Measurements from ENCODE around the gene CZIB.
"Not testable (repeated sequence)": the region's sequence is repeated elsewhere in the genome, so short reads cannot be mapped to it uniquely, and the experiment has no call there.

Gene CZIB

GRCh38 chr1:53188099-53188498 lies 32.3 kb downstream of the CZIB start:
- DNase-seq (ENCODE audit: low spot score), result no peak

DNA sequence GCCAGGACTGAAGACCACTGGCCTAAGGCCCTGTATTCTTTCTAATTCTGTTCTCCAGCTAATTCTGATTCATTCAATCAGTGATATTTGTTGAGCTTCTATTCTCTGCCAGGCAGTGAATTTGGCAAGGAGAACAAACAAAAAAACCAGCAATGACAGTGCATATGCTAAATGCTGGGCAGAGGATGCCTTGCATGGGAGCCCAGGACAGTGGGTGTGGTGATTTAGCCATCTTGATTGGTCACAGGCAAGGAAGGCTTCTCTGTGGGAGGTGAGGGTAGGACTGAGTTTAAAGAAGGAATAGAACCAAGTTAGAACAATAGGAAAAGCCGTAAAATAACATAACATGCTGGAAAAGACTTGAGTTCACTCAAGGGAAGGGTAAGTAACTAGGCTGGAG lies 33.0 kb downstream of the CZIB start:
- DNase-seq (ENCODE audit: low spot score), result no peak

DNA sequence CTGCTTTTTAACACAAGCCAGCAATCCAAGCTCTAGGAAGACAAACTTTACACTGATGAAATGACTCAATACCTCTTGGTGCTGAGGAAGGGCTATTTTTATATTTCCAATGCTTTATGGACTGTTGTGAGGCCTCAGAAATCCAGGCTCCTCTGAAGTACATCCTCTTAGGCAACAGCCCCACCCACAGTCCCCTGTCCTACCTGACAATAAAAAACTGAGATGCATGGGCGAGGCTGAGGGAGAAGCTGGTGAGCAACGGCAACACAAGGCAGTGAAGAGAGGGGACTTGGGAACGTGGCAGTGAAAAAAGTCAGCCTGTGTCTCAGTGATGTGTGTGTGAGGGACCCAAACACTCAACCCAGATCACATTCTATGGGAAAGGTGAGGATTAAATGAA lies 33.9 kb downstream of the CZIB start:
- DNase-seq (ENCODE audit: low spot score), result no peak

DNA sequence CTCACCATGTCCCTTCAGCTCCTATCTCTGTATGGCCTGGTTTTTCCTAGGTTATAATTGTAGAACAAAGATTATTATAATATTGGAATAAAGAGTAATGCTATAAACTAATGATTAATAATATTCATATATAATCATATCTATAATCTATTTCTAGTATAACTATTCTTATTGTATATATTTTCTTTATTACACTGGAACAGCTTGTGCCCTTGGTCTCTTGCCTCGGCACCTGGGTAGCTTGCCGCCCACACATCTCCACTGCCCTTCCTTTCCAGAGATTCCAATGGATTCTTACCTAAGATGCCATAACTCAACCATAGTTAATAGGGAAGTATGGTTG lies 34.5 kb downstream of the CZIB start:
- not testable (repeated sequence) for DNase-seq (ENCODE audit: low spot score)

DNA sequence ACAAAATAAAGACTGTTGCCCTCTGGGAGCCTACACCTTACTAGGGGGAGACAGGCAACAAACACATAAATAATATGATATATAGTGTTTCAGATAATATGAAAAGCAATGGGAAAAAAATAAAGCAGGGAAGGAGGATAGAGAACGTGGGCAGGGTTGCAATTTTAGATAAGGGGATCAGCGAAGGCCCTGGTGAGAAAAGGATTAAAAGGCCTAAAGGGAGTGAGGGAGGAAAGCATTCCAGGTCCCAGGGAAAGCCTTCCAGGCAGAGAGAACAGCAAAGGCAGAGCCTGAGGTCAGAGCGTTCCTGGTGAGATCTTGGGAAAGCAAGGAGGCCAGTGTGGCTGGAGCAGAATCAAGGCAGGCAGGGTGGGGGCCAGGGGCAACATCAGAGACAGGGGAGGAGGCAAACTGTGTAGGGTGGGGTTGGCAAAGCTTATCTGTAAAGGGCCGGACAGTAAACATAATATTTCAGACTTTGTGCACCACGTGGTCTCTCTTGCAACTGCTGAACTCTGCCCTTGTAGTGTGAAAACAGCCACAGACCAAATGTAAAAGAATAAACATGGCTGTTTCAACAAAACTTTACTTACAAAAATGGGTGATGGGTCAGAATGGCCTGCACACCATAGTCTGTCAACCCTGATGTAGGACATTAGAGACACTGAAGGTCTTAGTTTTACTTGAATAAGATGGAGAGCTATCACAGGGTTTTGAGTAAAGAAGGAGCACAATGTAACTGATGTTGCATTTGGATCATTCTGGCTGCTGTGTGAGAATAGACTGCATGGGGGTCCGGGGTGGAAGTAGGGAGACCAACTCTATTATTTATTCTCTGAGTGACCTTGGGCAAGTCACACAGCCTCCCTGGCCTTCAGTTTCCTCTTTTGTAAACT lies 37.1 kb downstream of the CZIB start:
- DNase-seq (ENCODE audit: low spot score), result no peak

GRCh38 chr1:53182716-53183094 lies 37.7 kb downstream of the CZIB start:
- DNase-seq (ENCODE audit: low spot score), result no peak

- peak; percentile 83 for DNase-seq (ENCODE audit: low spot score)
These were observed 38.3 kb downstream of the CZIB start for GRCh38 chr1:53182111-53182593.

DNA sequence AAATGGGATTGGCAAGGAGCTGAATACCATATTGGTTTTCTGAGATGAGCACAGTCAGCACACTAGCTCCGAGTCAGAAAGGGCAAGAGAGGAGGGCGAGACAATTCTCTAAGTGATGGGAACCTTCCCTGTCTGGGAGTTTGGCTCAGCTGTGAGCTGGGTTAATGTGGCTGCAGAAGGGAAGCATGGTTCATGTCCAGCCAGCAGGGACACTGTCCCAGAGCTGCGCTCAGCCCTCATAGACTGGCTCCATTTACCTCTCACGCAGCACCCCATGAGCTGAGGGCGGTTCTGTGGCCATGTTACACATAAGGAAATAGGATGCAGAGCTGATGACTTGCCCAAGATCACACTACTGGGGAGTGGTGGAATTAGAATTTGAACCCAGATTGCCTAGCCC lies 39.5 kb downstream of the CZIB start:
- DNase-seq (ENCODE audit: low spot score), result no peak

- DNase-seq (ENCODE audit: low spot score), result no peak
These were observed 40.2 kb downstream of the CZIB start for GRCh38 chr1:53180226-53180625.

DNA sequence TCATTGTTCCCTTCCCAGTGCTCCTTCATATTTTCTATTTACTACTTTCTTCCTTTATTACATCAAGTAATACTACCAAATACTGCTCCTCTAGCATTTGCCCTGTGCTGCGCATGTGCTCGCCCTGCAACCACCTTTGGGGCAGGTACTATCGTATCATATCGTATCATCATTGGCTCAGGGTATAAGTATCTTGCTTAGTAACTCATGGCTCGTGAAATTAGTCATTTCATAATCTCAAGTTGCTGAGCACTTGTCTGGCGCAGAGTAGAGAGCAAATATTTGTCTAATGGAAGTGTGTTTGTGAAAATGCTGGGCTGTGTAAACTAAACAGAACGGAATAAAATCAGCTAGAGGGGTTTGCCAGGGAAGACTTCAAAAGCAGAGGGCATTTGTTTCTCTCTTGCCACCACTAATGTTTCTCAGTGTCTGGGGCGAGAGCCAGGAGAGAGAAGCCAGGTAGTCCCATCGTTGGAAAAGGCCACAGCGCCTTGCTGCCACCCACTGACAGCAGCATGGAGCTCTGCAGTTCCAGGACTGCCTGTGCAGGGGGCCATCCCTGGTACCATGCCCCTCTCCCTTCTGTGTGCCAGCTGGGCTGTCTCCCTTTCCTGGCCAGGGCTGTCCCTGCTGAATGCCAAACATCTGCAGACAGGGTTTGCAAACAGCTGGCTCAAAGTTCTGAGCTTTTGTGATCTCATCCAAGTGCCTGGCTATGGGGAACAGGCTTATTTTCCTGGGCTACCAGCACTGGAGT lies 43.8 kb downstream of the CZIB start:
- no peak for DNase-seq (ENCODE audit: low spot score)

DNA sequence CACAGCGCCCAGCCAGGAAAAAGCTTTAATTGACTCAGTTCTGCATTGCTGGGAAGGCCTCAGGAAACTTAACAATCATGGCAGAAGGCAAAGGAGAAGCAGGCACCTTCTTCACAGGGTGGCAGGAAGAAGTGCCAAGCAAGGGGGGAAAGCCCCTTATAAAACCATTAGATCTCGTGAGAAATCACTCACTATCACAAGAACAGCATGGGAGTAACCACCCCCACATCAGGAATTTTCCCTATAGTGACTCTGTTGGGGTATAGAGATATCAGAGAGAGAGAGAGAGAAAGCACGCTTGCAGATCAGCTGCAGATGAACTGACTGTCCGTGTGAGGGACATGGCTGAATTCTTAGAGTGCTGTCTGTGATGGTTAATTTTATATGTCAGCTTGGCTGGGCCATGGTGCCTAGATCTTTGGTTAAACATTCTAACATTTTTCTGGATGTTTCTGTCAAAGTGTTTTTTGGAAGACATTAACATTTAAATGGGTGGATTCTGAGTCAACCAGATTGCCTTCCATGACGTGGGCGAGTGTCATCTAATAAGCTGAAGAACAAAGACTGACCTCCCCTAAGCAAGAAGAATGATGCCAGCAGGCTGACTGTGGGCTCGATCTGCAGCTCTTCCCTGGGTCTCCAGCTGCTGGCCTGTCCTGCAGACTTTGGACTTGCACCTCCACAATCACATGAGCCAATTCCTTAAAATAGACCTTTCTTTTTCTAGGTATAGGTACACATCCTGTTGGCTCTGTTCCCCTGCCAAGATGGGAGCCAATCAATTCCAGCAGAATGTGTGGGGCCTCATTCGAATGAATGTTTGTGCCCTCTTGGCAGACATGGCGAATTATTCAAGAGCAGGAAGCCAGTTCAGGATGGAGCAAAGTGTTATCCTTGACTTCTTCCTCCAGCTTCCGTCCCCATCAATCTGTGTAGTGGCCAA lies 45.2 kb downstream of the CZIB start:
- DNase-seq (ENCODE audit: low spot score), result peak; percentile 37

GRCh38 chr1:53172426-53173128 lies 47.9 kb downstream of the CZIB start:
- DNase-seq (ENCODE audit: low spot score), result peak; percentile 36

- DNase-seq (ENCODE audit: low spot score), result peak; percentile 18
These were observed 53.5 kb downstream of the CZIB start for GRCh38 chr1:53166912-53167311.

- DNase-seq (ENCODE audit: low spot score), result peak; percentile 25
These were observed 54.1 kb downstream of the CZIB start for GRCh38 chr1:53166366-53166765.

GRCh38 chr1:53165408-53165961 lies 54.9 kb downstream of the CZIB start:
- DNase-seq (ENCODE audit: low spot score), result peak; percentile 17
